GM12878 (cell line): Measurements from ENCODE around the gene EOLA1. TPM values are rescaled to one million over a fixed set of nuclear protein-coding genes. Genes with fewer than 3 reads are reported as not detected.
A peak's percentile ranks its signal among the peaks of the same experiment; 100 is the strongest.

ENCODE experiments used
- ATAC-seq: fragments of 200-7000 bp; cut with Tn5 transposase; 3 replicates; pipeline ENCODE4 v1.9.1; 2020; ENCODE audit warnings: mild to moderate bottlenecking, moderate library complexity
- Bru-seq: library from RNA; stranded (reverse); fragments of 400-500 nt; gene quantifications from one replicate; lab custom pipeline; 2021; lab: Mats Ljungman, UMichigan
- BruChase-seq, 2 experiments: library from RNA; stranded (reverse); fragments of 400-500 nt; gene quantifications; one replicate each; lab custom pipeline; 2021; lab: Mats Ljungman, UMichigan
- BruUV-seq: library from RNA; stranded (reverse); fragments of 400-500 nt; replicated peaks from 2 replicates; lab custom pipeline; 2021; lab: Mats Ljungman, UMichigan
- CTCF ChIA-PET: fragments of 300-600 bp; sonication (Branson Sonifier 250); formaldehyde crosslinking; extraction: SDS; loops from one replicate; lab custom pipeline; 2021; ENCODE audit warnings: inconsistent platforms; lab: Yijun Ruan, JAX
- POLR2A ChIA-PET: fragments of 350-600 bp; formaldehyde crosslinking; extraction: SDS; loops from one replicate; lab custom pipeline; 2021; ENCODE audit warnings: inconsistent platforms; lab: Charles Lee
- RAD21 ChIA-PET: fragments of 300-600 bp; sonication (Branson Sonifier 250); formaldehyde crosslinking; loops from one replicate; lab custom pipeline; 2023; ENCODE audit warnings: antibody characterized with exemption; ENCODE audit not compliant: unreplicated experiment; lab: Charles Lee
- SMC1A ChIA-PET: fragments of 300-600 bp; sonication (Branson Sonifier 250); formaldehyde crosslinking; loops from one replicate; lab custom pipeline; 2023; ENCODE audit not compliant: unreplicated experiment, uncharacterized antibody; lab: Charles Lee
- DNase-seq: peaks from one replicate; pipeline ENCODE4 v3.0.0-alpha.2; 2011; ENCODE audit warnings: low read depth, low spot score
- FAIRE-seq: peaks from 3 replicates; lab custom pipeline; 2011; peaks lifted over from hg19 to GRCh38; lab: Jason Lieb, UNC
- H2AFZ ChIP-seq: 2 replicates; pipeline ENCODE4 v1.6.0; 2011; ENCODE audit warnings: low read depth, low read length, control low read depth; ENCODE audit not compliant: control insufficient read depth
- H3K27ac ChIP-seq: 2 replicates; pipeline ENCODE4 v1.5.1; 2011; ENCODE audit warnings: control low read depth; ENCODE audit not compliant: control insufficient read depth, insufficient read depth
- H3K27me3 ChIP-seq, 2 experiments: replicated peaks in 1 of 2; 2 replicates each; pipeline versions ENCODE4 v1.6.0 to v1.6.1; 2011; ENCODE audit warnings: low read length in 1 of 2; ENCODE audit not compliant: control insufficient read depth in 2 of 2, insufficient read depth in 2 of 2
- H3K36me3 ChIP-seq, 2 experiments: 2 replicates each; pipeline ENCODE4 v1.5.1; 2011; ENCODE audit warnings: low read length in 1 of 2; ENCODE audit not compliant: control insufficient read depth in 2 of 2, insufficient read depth in 2 of 2
- H3K4me1 ChIP-seq: 2 replicates; pipeline ENCODE4 v1.6.1; 2011; ENCODE audit warnings: mild to moderate bottlenecking, low read length, moderate library complexity, mixed read lengths; ENCODE audit not compliant: control insufficient read depth, insufficient read depth
- H3K4me2 ChIP-seq: 2 replicates; pipeline ENCODE4 v1.6.0; 2011; ENCODE audit warnings: control low read depth; ENCODE audit not compliant: control insufficient read depth, insufficient read depth
- H3K4me3 ChIP-seq: fragments of 200-600 bp; sonication (generic); 2 replicates; pipeline ENCODE4 v1.5.1; 2016
- H3K79me2 ChIP-seq: 2 replicates; pipeline ENCODE4 v1.6.0; 2011; ENCODE audit warnings: low read length; ENCODE audit not compliant: control insufficient read depth, insufficient read depth
- H3K9ac ChIP-seq: 2 replicates; pipeline ENCODE4 v1.8.0; 2011; ENCODE audit warnings: low read length, control low read depth, mixed read lengths; ENCODE audit not compliant: control insufficient read depth, insufficient read depth
- H3K9me3 ChIP-seq: replicated peaks from 3 replicates; pipeline ENCODE4 v1.5.1; 2011; ENCODE audit warnings: mild to moderate bottlenecking, low read length; ENCODE audit not compliant: control insufficient read depth, insufficient read depth
- H4K20me1 ChIP-seq: 2 replicates; pipeline ENCODE4 v1.6.0; 2011; ENCODE audit not compliant: control insufficient read depth, insufficient read depth
- BCL11A ChIP-seq: IDR thresholded peaks from 2 replicates; pipeline ENCODE4 v1.6.1; 2011; ENCODE audit warnings: low read depth, low read length
- GATAD2B ChIP-seq: fragments of 450-650 bp; conservative IDR thresholded peaks from 2 replicates; pipeline ENCODE4 v1.6.1; 2017; ENCODE audit warnings: low read depth, mild to moderate bottlenecking, moderate library complexity
- NRF1 ChIP-seq: conservative IDR thresholded peaks from 2 replicates; pipeline ENCODE4 v1.6.1; 2011; ENCODE audit warnings: mild to moderate bottlenecking, low read depth, low read length, improper control_type of control experiment
- POLR2AphosphoS2 ChIP-seq: IDR thresholded peaks from 2 replicates; pipeline ENCODE4 v1.6.1; 2011; ENCODE audit warnings: low read depth, mild to moderate bottlenecking, low read length, improper control_type of control experiment, moderate library complexity
- RAD21 ChIP-seq: IDR thresholded peaks from 2 replicates; pipeline ENCODE4 v1.6.1; 2011; ENCODE audit warnings: mild to moderate bottlenecking, low read depth, low read length, moderate library complexity; ENCODE audit not compliant: insufficient read depth
- RB1 ChIP-seq: fragments of 450-650 bp; formaldehyde crosslinking; IDR thresholded peaks from 2 replicates; pipeline ENCODE4 v1.6.1; 2017; ENCODE audit warnings: mild to moderate bottlenecking, borderline replicate concordance
- RFX5 ChIP-seq: IDR thresholded peaks from 2 replicates; pipeline ENCODE4 v1.6.1; 2011; ENCODE audit warnings: low read depth, low read length, improper control_type of control experiment
- SUZ12 ChIP-seq: fragments of 200-600 bp; sonication (generic); IDR thresholded peaks from one replicate; pipeline ENCODE4 v1.6.1; 2018; ENCODE audit warnings: antibody characterized with exemption, mild to moderate bottlenecking; ENCODE audit not compliant: unreplicated experiment
- TAF1 ChIP-seq: IDR thresholded peaks from 2 replicates; pipeline ENCODE4 v1.6.1; 2011; ENCODE audit warnings: mild to moderate bottlenecking, low read depth, low read length, borderline replicate concordance
- TCF12 ChIP-seq: IDR thresholded peaks from 2 replicates; pipeline ENCODE4 v1.6.1; 2011; ENCODE audit warnings: low read depth, mild to moderate bottlenecking, low read length
- ZBTB33 ChIP-seq: fragments of 450-650 bp; IDR thresholded peaks from 2 replicates; pipeline ENCODE4 v1.6.1; 2017; ENCODE audit warnings: mild to moderate bottlenecking
- ZNF207 ChIP-seq: fragments of 450-650 bp; IDR thresholded peaks from 2 replicates; pipeline ENCODE4 v1.6.1; 2014; ENCODE audit warnings: antibody characterized with exemption, mild to moderate bottlenecking, borderline replicate concordance
- WGBS: methylation state at CpG from one replicate; pipeline ENCODE4 v1.1.6; 2016; ENCODE audit warnings: low lambda C conversion rate; ENCODE audit not compliant: insufficient replicate concordance, insufficient coverage; ENCODE audit errors: missing lambda C conversion rate; 5-methylcytosine and 5-hydroxymethylcytosine counted together
- in situ Hi-C: fragments of 300-500 bp; cut with MboI; formaldehyde crosslinking; loops from 9 replicates; pipeline ENCODE4 v1.14.3; 2018; ENCODE audit warnings: mixed read lengths
- intact Hi-C: fragments of 100-400 bp; cut with micrococcal nuclease; formaldehyde crosslinking; loops from one replicate; pipeline ENCODE4 v1.14.2; 2022; ENCODE audit not compliant: unreplicated experiment
- long read RNA-seq, 2 experiments: library from polyadenylated mRNA; unstranded; transcript quantifications; one replicate each; pipeline ENCODE4 v2.0.0, GENCODE V29; 2019 to 2020
- polyA minus RNA-seq, 3 experiments: library from RNA; depleted of rRNA, polyadenylated mRNA; stranded (reverse); fragments of >200 nt; gene quantifications; 2 replicates each; pipeline ENCODE4 v1.2.3, GENCODE V29; 2011
- polyA plus RNA-seq, 11 experiments: library from polyadenylated mRNA; depleted of rRNA in 4 of 11; unstranded in 6 of 11; stranded (reverse) in 5 of 11; fragments of >200 nt; fragmentation: Nextera tagmentation in 4 of 11; fragmentation: Illumina TruSeq in 1 of 11; extraction: Ambion mirVana in 4 of 11; extraction: Trizol in 1 of 11; gene quantifications; 1 replicate in 1 of 11; 2 replicates in 10 of 11; pipeline versions ENCODE4 v1.2.1 to v1.2.3, GENCODE V29; 2011 to 2016; ENCODE audit warnings: inconsistent platforms in 2 of 11, missing spikeins in 2 of 11, low read depth in 1 of 11
- total RNA-seq, 4 experiments: library from RNA; depleted of rRNA in 3 of 4; stranded (reverse); fragments of >200 nt in 3 of 4; fragmentation: Illumina TruSeq in 1 of 4; extraction: Trizol in 1 of 4; gene quantifications; 2 replicates each; pipeline versions ENCODE4 v1.2.1 to v1.2.3, GENCODE V29; 2013 to 2021
- TF ChIP-seq, protein P1 (sequence below): IDR thresholded peaks from 2 replicates; pipeline ENCODE4 v1.6.1; 2011; ENCODE audit warnings: low read depth, mild to moderate bottlenecking, low read length, moderate library complexity, borderline replicate concordance; ENCODE audit errors: extremely low read depth
- TF ChIP-seq, protein P2 (sequence below): IDR thresholded peaks from 2 replicates; pipeline ENCODE4 v1.6.1; 2012; ENCODE audit warnings: low read depth, low read length, improper control_type of control experiment

EOLA1 gene
- total RNA-seq (2013; cell fraction: nucleolus; rRNA removed), result 20.5 and 23.1 TPM in 2 replicates
- total RNA-seq (2014; rRNA removed), result 20.4 and 20.7 TPM in 2 replicates
- 22.0 and 24.6 TPM in 2 replicates for total RNA-seq (2014; rRNA removed; fragmentation: Illumina TruSeq; extraction: Trizol)
- 27.1 and 28.6 TPM in 2 replicates for total RNA-seq (2021)
- 16.1 TPM for polyA plus RNA-seq (2011; ENCODE audit: low read depth)
- 42.3 and 42.8 TPM in 2 replicates for polyA plus RNA-seq (2011; rRNA removed)
- polyA plus RNA-seq (2011; cell fraction: cytosol; rRNA removed), result 33.7 and 36.5 TPM in 2 replicates
- polyA plus RNA-seq (2011; cell fraction: nucleus; rRNA removed), result 38.1 and 45.5 TPM in 2 replicates
- 23.2 and 26.3 TPM in 2 replicates for polyA plus RNA-seq (2012)
- polyA plus RNA-seq (2014; fragmentation: Illumina TruSeq; extraction: Trizol), result 21.4 and 23.8 TPM in 2 replicates
- 10 to 100 TPM in 1 of 2 experiments, 1 to 10 TPM in 1; 9.2 to 17.6 TPM for polyA plus RNA-seq (2014; fragmentation: Nextera tagmentation; extraction: Ambion mirVana)
- 24.7 and 27.1 TPM in 2 replicates for polyA plus RNA-seq (2014; rRNA removed)
- polyA plus RNA-seq (2016; fragmentation: Nextera tagmentation; extraction: Ambion mirVana), result 10 to 100 TPM; 26.5 to 26.6 TPM
- 19.1 and 27.5 TPM in 2 replicates for polyA minus RNA-seq (2011; rRNA and poly(A)+ RNA removed)
- polyA minus RNA-seq (2011; cell fraction: cytosol; rRNA and poly(A)+ RNA removed), result 10.1 and 11.8 TPM in 2 replicates
- 33.7 and 43.8 TPM in 2 replicates for polyA minus RNA-seq (2011; cell fraction: nucleus; rRNA and poly(A)+ RNA removed)
- Bru-seq, nascent RNA, result percentile 78 among the genes with signal in this experiment
- BruChase-seq, experiment 1, labeled RNA remaining after a 6-hour chase, result percentile 77 among the genes with signal in this experiment
- percentile 79 among the genes with signal in this experiment for BruChase-seq, experiment 2, labeled RNA remaining after a 2-hour chase
- long read RNA-seq, experiment 1, transcript CXorf40A-202 (5 exons, 1,148 nt), result minor isoform, 5 of 22 reads
- long read RNA-seq, experiment 1, transcript CXorf40A-204 (5 exons, 1,403 nt), result major isoform, 12 of 22 reads
- long read RNA-seq, experiment 1, partial matches to known transcripts, result 0 of 22 reads
- long read RNA-seq, experiment 1, other reads (novel, unspliced or antisense), result 4 of 22 reads
- long read RNA-seq, experiment 2, transcript CXorf40A-202 (5 exons, 1,148 nt), result minor isoform, 11 of 63 reads
- long read RNA-seq, experiment 2, transcript CXorf40A-204 (5 exons, 1,403 nt), result major isoform, 31 of 63 reads
- long read RNA-seq, experiment 2, partial matches to known transcripts, result 1 of 63 reads
- long read RNA-seq, experiment 2, other reads (novel, unspliced or antisense), result 15 of 63 reads

DNA sequence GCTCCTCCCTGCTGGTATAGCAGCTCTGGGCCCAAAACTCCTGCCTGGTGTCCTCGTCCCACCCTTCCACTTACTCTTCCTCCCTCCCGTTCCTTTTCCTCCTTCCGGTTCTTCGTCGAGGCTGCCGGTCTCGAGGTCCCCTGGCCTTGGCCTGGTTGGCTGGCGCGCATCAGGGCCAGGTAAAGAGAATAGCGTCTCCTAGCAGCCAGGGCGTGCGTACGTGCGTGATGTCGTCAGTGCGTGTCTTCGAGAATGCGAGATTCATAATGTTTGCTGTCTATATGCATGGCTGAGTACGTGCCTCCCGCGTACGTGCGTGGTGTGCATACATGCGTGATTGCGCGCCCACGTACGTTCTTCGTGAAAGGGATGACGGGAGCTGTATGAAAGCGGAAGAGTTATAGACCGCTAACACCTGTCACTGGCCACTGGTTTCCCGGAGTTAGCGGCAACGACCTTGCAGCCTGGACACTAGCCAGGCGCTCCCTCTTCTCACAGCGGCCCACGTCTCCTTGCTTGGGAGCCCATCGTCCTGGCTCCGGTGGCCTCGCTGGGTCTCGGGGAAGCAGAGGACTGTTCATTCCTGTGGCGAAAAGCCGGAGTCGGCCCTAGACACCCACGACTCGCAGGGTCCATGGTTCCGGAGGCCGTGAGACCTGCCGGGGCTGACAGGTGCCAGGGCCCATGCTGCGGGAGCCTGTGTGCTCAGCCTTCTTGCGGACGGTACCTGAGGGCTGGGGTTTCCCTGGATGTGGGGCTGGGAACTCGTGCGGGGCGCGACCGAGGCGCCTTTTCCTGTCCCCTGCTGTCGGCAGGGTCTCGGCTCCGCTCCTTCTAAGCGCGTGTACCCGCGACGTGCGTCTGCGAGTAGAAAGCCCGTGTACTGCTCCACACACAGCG is at the start of gene EOLA1:
TSS of gene EOLA1 (plus strand) at position 392 of the 900 bp plus-strand sequence. CDS start 4,619 bp downstream, outside the sequence.
- peaks cover 4% of the 10 kb centered on the region; the same call in 1 of the 2 replicates for H3K4me1 ChIP-seq
- WGBS, result 35% methylated on average over 69 of the region's 71 CpGs
- ChIA-PET RAD21 (interaction anchor here (0.7 to 3.2 kb wide), 10 partner anchors 10 to 398 kb away, joined by 3 to 49 read pairs (median 8); partner anchors contain the start of genes EOLA2 and IDS), POLR2A (interaction anchor here (0.7 to 3.8 kb wide), 6 partner anchors 13 to 398 kb away, joined by 3 to 34 read pairs (median 10); partner anchors contain the start of genes EOLA2 and IDS), CTCF (interaction anchor here (1.0 to 2.7 kb wide), 6 partner anchors 10 to 399 kb away, joined by 4 to 29 read pairs (median 10); partner anchors contain the start of gene IDS), SMC1A (interaction anchor here (0.7 to 3.4 kb wide), 6 partner anchors 10 to 399 kb away, joined by 3 to 16 read pairs (median 10); no protein-coding TSS in a partner anchor)
- FAIRE-seq (peak; percentile 77), DNase-seq (peak; percentile 97), ATAC-seq (peak; percentile 78)
- intact Hi-C loops (loop anchor here (1.0 to 2.0 kb wide), 2 partner anchors 36 to 90 kb away; partner anchors contain the start of genes IDS and TMEM185A), in situ Hi-C loops (no loop called here)
- peaks cover 9% of the 10 kb centered on the region for H3K79me2 ChIP-seq
- H4K20me1 ChIP-seq, result no peaks in the 10 kb centered on the region
- peak within 1 kb of the TSS; percentile 67 for H2AFZ ChIP-seq
- no peaks in the 10 kb centered on the region for H3K36me3 ChIP-seq
- H3K9ac ChIP-seq, result peak within 1 kb of the TSS; percentile 70
- H3K9me3 ChIP-seq, result no peaks in the 10 kb centered on the region
- peak within 1 kb of the TSS; percentile 74 for H3K4me3 ChIP-seq
- H3K27ac ChIP-seq, result peak within 1 kb of the TSS; percentile 85
- H3K4me2 ChIP-seq, result peak within 1 kb of the TSS; percentile 35
- no TSS peak for BruUV-seq
- no peaks in the 10 kb centered on the region for H3K27me3 ChIP-seq
- no peak for TF ChIP-seq ZNF207
- TF ChIP-seq, protein P1, sequence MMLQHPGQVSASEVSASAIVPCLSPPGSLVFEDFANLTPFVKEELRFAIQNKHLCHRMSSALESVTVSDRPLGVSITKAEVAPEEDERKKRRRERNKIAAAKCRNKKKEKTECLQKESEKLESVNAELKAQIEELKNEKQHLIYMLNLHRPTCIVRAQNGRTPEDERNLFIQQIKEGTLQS, result no peak
- no peak for TF ChIP-seq SUZ12
- no peak for TF ChIP-seq GATAD2B
- TF ChIP-seq RB1, result no peak
- no peak for TF ChIP-seq RFX5
- no peak for TF ChIP-seq NRF1
- peak; percentile 45; the same call in 1 of the 2 replicates for TF ChIP-seq TAF1
- TF ChIP-seq RAD21, result no peak
- peak; percentile 89 for TF ChIP-seq TCF12
- TF ChIP-seq BCL11A, result no peak
- no peak for TF ChIP-seq ZBTB33
- TF ChIP-seq, protein P2, sequence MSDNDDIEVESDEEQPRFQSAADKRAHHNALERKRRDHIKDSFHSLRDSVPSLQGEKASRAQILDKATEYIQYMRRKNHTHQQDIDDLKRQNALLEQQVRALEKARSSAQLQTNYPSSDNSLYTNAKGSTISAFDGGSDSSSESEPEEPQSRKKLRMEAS, result peak; percentile 55
- TF ChIP-seq POLR2AphosphoS2, result 0 out of 2 replicates have a peak, but pooled peaks have one; percentile 20
